GM12878 (cell line): ENCODE data around the gene NAV3. TPM values are rescaled to one million over a fixed set of nuclear protein-coding genes. Genes with fewer than 3 reads are reported as not detected.

ENCODE experiments used
- ATAC-seq: fragments of 200-7000 bp; cut with Tn5 transposase; 3 replicates; pipeline ENCODE4 v1.9.1; 2020; ENCODE audit warnings: mild to moderate bottlenecking, moderate library complexity
- BruUV-seq: library from RNA; stranded (reverse); fragments of 400-500 nt; replicated peaks from 2 replicates; lab custom pipeline; 2021; lab: Mats Ljungman, UMichigan
- CTCF ChIA-PET: fragments of 300-600 bp; sonication (Branson Sonifier 250); formaldehyde crosslinking; extraction: SDS; loops from one replicate; lab custom pipeline; 2021; ENCODE audit warnings: inconsistent platforms; lab: Yijun Ruan, JAX
- POLR2A ChIA-PET: fragments of 350-600 bp; formaldehyde crosslinking; extraction: SDS; loops from one replicate; lab custom pipeline; 2021; ENCODE audit warnings: inconsistent platforms; lab: Charles Lee
- RAD21 ChIA-PET: fragments of 300-600 bp; sonication (Branson Sonifier 250); formaldehyde crosslinking; loops from one replicate; lab custom pipeline; 2023; ENCODE audit warnings: antibody characterized with exemption; ENCODE audit not compliant: unreplicated experiment; lab: Charles Lee
- SMC1A ChIA-PET: fragments of 300-600 bp; sonication (Branson Sonifier 250); formaldehyde crosslinking; loops from one replicate; lab custom pipeline; 2023; ENCODE audit not compliant: unreplicated experiment, uncharacterized antibody; lab: Charles Lee
- DNase-seq: peaks from one replicate; pipeline ENCODE4 v3.0.0-alpha.2; 2011; ENCODE audit warnings: low read depth, low spot score
- FAIRE-seq: peaks from 3 replicates; lab custom pipeline; 2011; peaks lifted over from hg19 to GRCh38; lab: Jason Lieb, UNC
- H2AFZ ChIP-seq: 2 replicates; pipeline ENCODE4 v1.6.0; 2011; ENCODE audit warnings: low read depth, low read length, control low read depth; ENCODE audit not compliant: control insufficient read depth
- H3K27ac ChIP-seq: 2 replicates; pipeline ENCODE4 v1.5.1; 2011; ENCODE audit warnings: control low read depth; ENCODE audit not compliant: control insufficient read depth, insufficient read depth
- H3K27me3 ChIP-seq, 2 experiments: replicated peaks in 1 of 2; 2 replicates each; pipeline versions ENCODE4 v1.6.0 to v1.6.1; 2011; ENCODE audit warnings: low read length in 1 of 2; ENCODE audit not compliant: control insufficient read depth in 2 of 2, insufficient read depth in 2 of 2
- H3K36me3 ChIP-seq, 2 experiments: 2 replicates each; pipeline ENCODE4 v1.5.1; 2011; ENCODE audit warnings: low read length in 1 of 2; ENCODE audit not compliant: control insufficient read depth in 2 of 2, insufficient read depth in 2 of 2
- H3K4me1 ChIP-seq: 2 replicates; pipeline ENCODE4 v1.6.1; 2011; ENCODE audit warnings: mild to moderate bottlenecking, low read length, moderate library complexity, mixed read lengths; ENCODE audit not compliant: control insufficient read depth, insufficient read depth
- H3K4me2 ChIP-seq: 2 replicates; pipeline ENCODE4 v1.6.0; 2011; ENCODE audit warnings: control low read depth; ENCODE audit not compliant: control insufficient read depth, insufficient read depth
- H3K4me3 ChIP-seq: fragments of 200-600 bp; sonication (generic); 2 replicates; pipeline ENCODE4 v1.5.1; 2016
- H3K79me2 ChIP-seq: 2 replicates; pipeline ENCODE4 v1.6.0; 2011; ENCODE audit warnings: low read length; ENCODE audit not compliant: control insufficient read depth, insufficient read depth
- H3K9ac ChIP-seq: 2 replicates; pipeline ENCODE4 v1.8.0; 2011; ENCODE audit warnings: low read length, control low read depth, mixed read lengths; ENCODE audit not compliant: control insufficient read depth, insufficient read depth
- H3K9me3 ChIP-seq: replicated peaks from 3 replicates; pipeline ENCODE4 v1.5.1; 2011; ENCODE audit warnings: mild to moderate bottlenecking, low read length; ENCODE audit not compliant: control insufficient read depth, insufficient read depth
- H4K20me1 ChIP-seq: 2 replicates; pipeline ENCODE4 v1.6.0; 2011; ENCODE audit not compliant: control insufficient read depth, insufficient read depth
- ATF7 ChIP-seq: fragments of 450-650 bp; IDR thresholded peaks from 2 replicates; pipeline ENCODE4 v1.6.1; 2016; ENCODE audit warnings: low read depth, mild to moderate bottlenecking
- BHLHE40 ChIP-seq, 2 experiments: fragments of 450-650 bp in 1 of 2; IDR thresholded peaks; 2 replicates each; pipeline ENCODE4 v1.6.1; 2011 to 2017; ENCODE audit warnings: low read depth in 2 of 2, borderline replicate concordance in 1 of 2, improper control_type of control experiment in 1 of 2, low read length in 1 of 2, mild to moderate bottlenecking in 1 of 2
- CBFB ChIP-seq: IDR thresholded peaks from 2 replicates; pipeline ENCODE4 v1.6.1; 2016; ENCODE audit warnings: antibody characterized with exemption, low read depth
- CTCF ChIP-seq, 3 experiments: IDR thresholded peaks in 2 of 3; conservative IDR thresholded peaks in 1 of 3; 2 replicates each; pipeline ENCODE4 v1.5.1; 2011; ENCODE audit warnings: low read depth in 3 of 3, low read length in 3 of 3, mild to moderate bottlenecking in 3 of 3, control low read depth in 2 of 3, moderate library complexity in 2 of 3, inconsistent platforms in 1 of 3, mixed read lengths in 1 of 3; ENCODE audit not compliant: control insufficient read depth in 2 of 3, insufficient read depth in 1 of 3; ENCODE audit errors: extremely low read depth in 1 of 3
- E4F1 ChIP-seq: fragments of 450-650 bp; IDR thresholded peaks from 2 replicates; pipeline ENCODE4 v1.6.1; 2018; ENCODE audit warnings: borderline replicate concordance, mild to moderate bottlenecking; ENCODE audit not compliant: partially characterized antibody
- FOS ChIP-seq: IDR thresholded peaks from 3 replicates; pipeline ENCODE4 v1.6.1; 2011; ENCODE audit warnings: borderline replicate concordance; ENCODE audit not compliant: insufficient read length; ENCODE audit errors: extremely low read depth
- FOXM1 ChIP-seq: IDR thresholded peaks from 2 replicates; pipeline ENCODE4 v1.6.1; 2012; ENCODE audit warnings: low read depth, mild to moderate bottlenecking, inconsistent platforms, low read length, moderate library complexity
- IKZF2 ChIP-seq, 2 experiments: fragments of 450-650 bp; IDR thresholded peaks; 2 replicates each; pipeline ENCODE4 v1.6.1; 2017; ENCODE audit warnings: mild to moderate bottlenecking in 2 of 2, moderate library complexity in 2 of 2
- MEF2A ChIP-seq: IDR thresholded peaks from 2 replicates; pipeline ENCODE4 v1.6.1; 2011; ENCODE audit warnings: low read depth, mild to moderate bottlenecking, low read length, moderate library complexity; ENCODE audit not compliant: insufficient read depth
- MTA2 ChIP-seq: fragments of 450-650 bp; IDR thresholded peaks from 2 replicates; pipeline ENCODE4 v1.6.1; 2016; ENCODE audit warnings: low read depth, mild to moderate bottlenecking, moderate library complexity
- MXI1 ChIP-seq: fragments of 150-350 bp; IDR thresholded peaks from 2 replicates; pipeline ENCODE4 v1.6.1; 2011; ENCODE audit warnings: low read depth, mild to moderate bottlenecking, inconsistent platforms, low read length, improper control_type of control experiment
- RAD21 ChIP-seq: IDR thresholded peaks from 2 replicates; pipeline ENCODE4 v1.6.1; 2011; ENCODE audit warnings: mild to moderate bottlenecking, low read depth, low read length, moderate library complexity; ENCODE audit not compliant: insufficient read depth
- SMAD5 ChIP-seq: IDR thresholded peaks from 2 replicates; pipeline ENCODE4 v1.6.1; 2016; ENCODE audit warnings: antibody characterized with exemption, low read depth
- SMARCA5 ChIP-seq: fragments of 450-650 bp; IDR thresholded peaks from 2 replicates; pipeline ENCODE4 v1.6.1; 2017; ENCODE audit warnings: mild to moderate bottlenecking
- WGBS: methylation state at CpG from one replicate; pipeline ENCODE4 v1.1.6; 2016; ENCODE audit warnings: low lambda C conversion rate; ENCODE audit not compliant: insufficient replicate concordance, insufficient coverage; ENCODE audit errors: missing lambda C conversion rate; 5-methylcytosine and 5-hydroxymethylcytosine counted together
- in situ Hi-C: fragments of 300-500 bp; cut with MboI; formaldehyde crosslinking; loops from 9 replicates; pipeline ENCODE4 v1.14.3; 2018; ENCODE audit warnings: mixed read lengths
- intact Hi-C: fragments of 100-400 bp; cut with micrococcal nuclease; formaldehyde crosslinking; loops from one replicate; pipeline ENCODE4 v1.14.2; 2022; ENCODE audit not compliant: unreplicated experiment
- polyA plus RNA-seq, 11 experiments: library from polyadenylated mRNA; depleted of rRNA in 4 of 11; unstranded in 6 of 11; stranded (reverse) in 5 of 11; fragments of >200 nt; fragmentation: Nextera tagmentation in 4 of 11; fragmentation: Illumina TruSeq in 1 of 11; extraction: Ambion mirVana in 4 of 11; extraction: Trizol in 1 of 11; gene quantifications; 1 replicate in 1 of 11; 2 replicates in 10 of 11; pipeline versions ENCODE4 v1.2.1 to v1.2.3, GENCODE V29; 2011 to 2016; ENCODE audit warnings: inconsistent platforms in 2 of 11, missing spikeins in 2 of 11, low read depth in 1 of 11
- total RNA-seq, 4 experiments: library from RNA; depleted of rRNA in 3 of 4; stranded (reverse); fragments of >200 nt in 3 of 4; fragmentation: Illumina TruSeq in 1 of 4; extraction: Trizol in 1 of 4; gene quantifications; 2 replicates each; pipeline versions ENCODE4 v1.2.1 to v1.2.3, GENCODE V29; 2013 to 2021

The NAV3 gene
- total and polyA plus RNA-seq, 10 of the 15 experiments (the other 5 are each of a cell fraction or from before 2014, with no cell fraction given) = 0.05 to 0.51 (median 0.22) TPM; not detected in 1

- TF ChIP-seq CTCF (IDR thresholded peaks at IDR 0.05 in 2 of 3, conservative IDR thresholded peaks at IDR 0.05 in 1 of 3; ENCODE audit: control insufficient read depth in 2 of 3, extremely low read depth in 1 of 3, insufficient read depth in 1 of 3, low read depth in 3 of 3, low read length in 3 of 3) (peak; percentile 85 to 98 (median 98)), SMARCA5 (peak; percentile 77), SMAD5 (no peak), MXI1 (no peak), MEF2A (no peak), FOXM1 (peak; percentile 61; the same call in 1 of the 2 replicates), CBFB (peak; percentile 75; the same call in 1 of the 2 replicates), IKZF2 (IDR thresholded peaks at IDR 0.05) (peak in 1 of 2 experiments; percentile 37; a peak in 1 of 4 replicates), BHLHE40 (IDR thresholded peaks at IDR 0.05; ENCODE audit: borderline replicate concordance in 1 of 2, low read depth in 2 of 2, low read length in 1 of 2) (peak; percentile 37; a peak in 2 of 4 replicates), RAD21 (peak; percentile 93)
Observed at GRCh38 chr12:77925536-77926108, 94.9 kb downstream of the NAV3 start (continued).

- FAIRE-seq (no peak), DNase-seq (no peak), ATAC-seq (no peak)
- 41% methylated on average over 8 of the region's 8 CpGs for WGBS
- ChIA-PET POLR2A (no interaction called here), SMC1A (interaction anchor here (0.9 to 1.7 kb wide), 6 partner anchors 15 to 207 kb away, joined by 3 to 5 read pairs (median 4); no protein-coding TSS in a partner anchor), CTCF (interaction anchor here (0.9 to 4.9 kb wide), 6 partner anchors 33 to 208 kb away, joined by 3 to 50 read pairs (median 4); no protein-coding TSS in a partner anchor), RAD21 (interaction anchor here (1.2 to 3.4 kb wide), 3 partner anchors 33 to 206 kb away, joined by 3 to 27 read pairs (median 4); no protein-coding TSS in a partner anchor)
- no peak overlapping the region for H3K9ac ChIP-seq
- H3K4me1 ChIP-seq = no peaks in the 10 kb centered on the region
- H4K20me1 ChIP-seq = no peaks in the 10 kb centered on the region
- TF ChIP-seq MTA2 = no peak
- no peak for TF ChIP-seq ATF7
- no peak for TF ChIP-seq FOS
- no peak for TF ChIP-seq E4F1
- no peaks in the 10 kb centered on the region for H3K36me3 ChIP-seq
- H3K79me2 ChIP-seq = no peaks in the 10 kb centered on the region
- in situ Hi-C loops (loop anchor here (5.0 kb wide), 1 partner anchor 201 kb away; no protein-coding TSS in a partner anchor), intact Hi-C loops (loop anchor here (10.0 kb wide), 2 partner anchors 113 to 883 kb away; no protein-coding TSS in a partner anchor)
- H3K4me2 ChIP-seq = no peak overlapping the region
- no peak overlapping the region for H2AFZ ChIP-seq
- no TSS peak for BruUV-seq
- H3K27me3 ChIP-seq = no peaks in the 10 kb centered on the region
- H3K4me3 ChIP-seq = no peak overlapping the region
- no peak overlapping the region for H3K27ac ChIP-seq
- no peaks in the 10 kb centered on the region for H3K9me3 ChIP-seq
Observed at GRCh38 chr12:77928078-77928477, 97.4 kb downstream of the NAV3 start.
